ENCODE measurements around the gene HAS3. TPM values are rescaled to one million over a fixed set of nuclear protein-coding genes. Genes with fewer than 3 reads are reported as not detected.
A peak's percentile ranks its signal among the peaks of the same experiment; 100 is the strongest.
"Not testable (repeated sequence)": the region's sequence is repeated elsewhere in the genome, so short reads cannot be mapped to it uniquely, and the experiment has no call there.

The HAS3 gene
- total RNA-seq, 4 donors from 2014 or later: 0.78 to 3.3 (median 1.2) TPM

DNA sequence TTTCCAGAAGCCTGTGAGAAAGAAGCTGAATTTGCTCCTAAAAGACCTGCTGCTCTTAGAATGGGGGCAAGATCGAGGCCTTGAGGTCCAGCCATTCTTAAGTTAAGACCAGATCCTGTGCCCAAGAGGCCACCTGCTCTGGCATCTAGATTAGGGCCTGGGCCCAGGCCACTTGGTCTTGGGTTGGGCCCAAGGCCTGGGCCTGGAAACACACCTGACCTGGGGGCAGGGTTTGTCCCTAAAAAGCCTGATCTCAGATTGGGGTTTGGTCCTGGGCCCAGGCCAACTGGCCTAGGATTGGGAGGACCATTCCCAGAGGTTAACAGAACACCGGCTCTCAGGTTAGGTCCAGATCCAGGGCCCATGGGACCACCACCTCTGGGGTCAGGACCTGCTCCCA, 14.1 kb downstream of the HAS3 start:
- no peak for ATAC-seq
- no CpG with 5 or more reads among the region's 2 CpGs for WGBS, 2 donors (ENCODE audit: low coverage in 1 of 2)
- Histone ChIP-seq H3K4me3 (no peak overlapping the region), H3K36me3 (peaks cover 0 to 73% of the 10 kb centered on the region in 2 donors), H3K27ac (no peak overlapping the region), H3K9me3 (no peaks in the 10 kb centered on the region), H3K4me1 (peaks cover 0 to 30% (median 0%) of the 10 kb centered on the region in 3 donors), H3K27me3 (no peaks in the 10 kb centered on the region)
- TF ChIP-seq CTCF (IDR thresholded peaks at IDR 0.05): no peak
- TF ChIP-seq EP300 (IDR thresholded peaks at IDR 0.05): no peak
- TF ChIP-seq POLR2AphosphoS5 (IDR thresholded peaks at IDR 0.05): no peak
- no peak for TF ChIP-seq POLR2A (IDR thresholded peaks at IDR 0.05)

DNA sequence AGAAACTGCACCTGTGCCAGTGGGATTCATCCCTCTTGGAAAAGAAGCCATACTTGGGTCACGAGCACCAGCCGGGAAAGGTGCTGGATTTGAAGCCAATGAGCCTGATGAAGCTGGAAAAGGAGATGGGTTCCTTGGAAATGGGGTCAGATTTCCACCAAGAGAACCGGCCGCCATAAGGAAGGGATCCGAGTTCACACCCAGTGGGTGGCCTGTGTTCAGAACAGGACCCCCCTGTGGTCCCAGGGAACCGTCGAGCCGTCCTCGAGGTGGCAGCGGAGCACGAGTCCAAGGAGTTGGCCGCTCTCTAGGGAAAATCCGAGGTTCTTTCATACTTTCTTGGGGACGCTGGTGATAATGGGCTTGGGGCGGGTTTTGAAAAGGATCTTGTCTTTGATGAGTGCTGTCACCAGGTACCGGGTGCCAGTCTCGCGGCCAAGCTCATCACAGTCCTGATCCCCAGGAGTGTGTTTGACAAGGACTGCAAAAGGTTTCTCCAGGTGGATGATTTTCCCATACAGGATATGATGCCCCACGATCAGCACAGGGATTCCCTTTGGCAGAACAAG, 14.7 kb downstream of the HAS3 start:
- Histone ChIP-seq H3K9me3 (no peaks in the 10 kb centered on the region), H3K27me3 (no peaks in the 10 kb centered on the region), H3K36me3 (peaks cover 0 to 66% of the 10 kb centered on the region in 2 donors), H3K27ac (no peak overlapping the region), H3K4me3 (no peak overlapping the region), H3K4me1 (peaks cover 0 to 30% (median 0%) of the 10 kb centered on the region in 3 donors)
- TF ChIP-seq POLR2A (IDR thresholded peaks at IDR 0.05): no peak
- TF ChIP-seq EP300 (IDR thresholded peaks at IDR 0.05): no peak
- TF ChIP-seq CTCF (IDR thresholded peaks at IDR 0.05): no peak
- TF ChIP-seq POLR2AphosphoS5 (IDR thresholded peaks at IDR 0.05): no peak
- 78 to 95% methylated on average over 7 to 12 of the region's 19 CpGs for WGBS, 2 donors (ENCODE audit: low coverage in 1 of 2)
- no peak for ATAC-seq

DNA sequence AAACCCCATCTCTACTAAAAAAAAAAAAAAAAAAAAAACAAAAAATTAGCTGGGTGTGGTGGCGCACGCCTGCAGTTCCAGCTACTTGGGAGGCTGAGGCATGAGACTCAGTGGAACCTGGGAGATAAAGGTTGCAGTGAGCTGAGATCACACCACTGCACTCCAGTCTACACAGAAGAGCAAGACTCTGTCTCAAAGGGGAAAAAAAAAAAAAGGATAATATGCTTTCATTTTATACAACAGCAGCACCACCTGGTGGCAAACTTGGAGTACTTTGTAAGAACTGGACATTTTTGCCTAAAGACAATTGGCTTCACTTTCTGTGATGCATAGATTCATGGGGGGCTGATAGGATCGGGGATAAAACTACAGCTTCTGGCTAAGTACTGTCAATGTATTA, 18.5 kb downstream of the HAS3 start:
- no peaks in the 10 kb centered on the region for H3K27me3 ChIP-seq
- H3K4me1 ChIP-seq: peaks cover 0 to 22% (median 3%) of the 10 kb centered on the region in 3 donors
- TF ChIP-seq POLR2A (IDR thresholded peaks at IDR 0.05): no peak
- no peak for TF ChIP-seq POLR2AphosphoS5 (IDR thresholded peaks at IDR 0.05)
- no peak for TF ChIP-seq EP300 (IDR thresholded peaks at IDR 0.05)
- TF ChIP-seq CTCF (IDR thresholded peaks at IDR 0.05): peak; percentile 49 to 78 (median 73)
- H3K9me3 ChIP-seq: no peaks in the 10 kb centered on the region
- H3K36me3 ChIP-seq: peaks cover 0 to 43% of the 10 kb centered on the region in 2 donors
- 75 to 77% methylated on average over 3 of the region's 3 CpGs for WGBS, 2 donors (ENCODE audit: low coverage in 1 of 2)
- H3K27ac ChIP-seq: no peak overlapping the region
- ATAC-seq: no peak
- H3K4me3 ChIP-seq: no peak overlapping the region

GRCh38 chr16:69124406-69124805, 19.0 kb downstream of the HAS3 start:
- H3K4me1 ChIP-seq: peaks cover 0 to 20% (median 3%) of the 10 kb centered on the region in 3 donors
- not testable (repeated sequence) for H3K27ac ChIP-seq, H3K27me3 ChIP-seq, ATAC-seq, H3K4me3 ChIP-seq, H3K9me3 ChIP-seq
- 77% methylated on average over 3 of the region's 8 CpGs; no CpG with 5 or more reads in 1 of the 2 donors for WGBS, 2 donors (ENCODE audit: low coverage in 1 of 2)
- peaks cover 0 to 41% of the 10 kb centered on the region in 2 donors for H3K36me3 ChIP-seq

DNA sequence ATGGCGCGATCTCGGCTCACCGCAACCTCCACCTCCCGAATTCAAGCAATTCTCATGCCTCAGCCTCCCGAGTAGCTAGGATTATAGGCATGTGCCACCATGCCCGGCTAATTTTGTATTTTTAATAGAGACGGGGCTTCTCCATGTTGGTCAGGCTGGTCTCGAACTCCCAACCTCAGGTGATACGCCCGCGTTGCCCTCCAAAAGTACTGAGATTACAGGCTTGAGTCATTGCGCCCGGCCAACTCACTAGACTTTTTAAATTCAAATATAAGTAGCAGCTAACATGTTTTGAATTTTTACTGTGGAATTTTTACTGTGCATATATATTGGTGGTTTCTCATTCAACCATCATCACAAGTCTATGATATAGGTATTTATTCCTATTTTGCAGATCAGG, 19.5 kb downstream of the HAS3 start:
- H3K9me3 ChIP-seq, ATAC-seq, H3K27ac ChIP-seq, H3K4me3 ChIP-seq, H3K27me3 ChIP-seq: not testable (repeated sequence)
- peaks cover 0 to 36% of the 10 kb centered on the region in 2 donors for H3K36me3 ChIP-seq
- 84 to 90% methylated on average over 9 to 12 of the region's 14 CpGs for WGBS, 2 donors (ENCODE audit: low coverage in 1 of 2)
- peaks cover 0 to 25% (median 3%) of the 10 kb centered on the region in 3 donors for H3K4me1 ChIP-seq

DNA sequence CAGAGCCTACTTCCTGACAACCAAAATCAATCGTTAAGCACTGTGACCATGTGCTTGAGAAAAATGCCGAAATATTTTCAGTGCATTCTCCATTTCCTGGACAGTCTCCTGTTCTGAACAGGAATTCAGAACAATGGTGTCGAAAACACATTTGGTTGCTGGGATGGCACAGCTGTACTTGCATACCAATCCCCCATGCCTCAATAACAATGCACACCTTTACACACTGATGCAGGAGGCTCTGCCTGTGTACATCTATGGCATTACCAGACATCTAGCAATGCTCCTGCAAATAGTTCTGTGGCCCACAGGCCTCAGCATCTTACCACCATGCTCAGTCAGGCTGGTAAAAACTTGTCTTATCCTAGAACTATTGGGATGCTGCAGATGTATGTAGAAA, 20.8 kb downstream of the HAS3 start:
- Histone ChIP-seq H3K27ac (no peak overlapping the region), H3K4me1 (peaks cover 0 to 38% (median 10%) of the 10 kb centered on the region in 3 donors), H3K36me3 (peaks cover 0 to 23% of the 10 kb centered on the region in 2 donors), H3K4me3 (no peak overlapping the region), H3K9me3 (no peaks in the 10 kb centered on the region), H3K27me3 (no peaks in the 10 kb centered on the region)
- WGBS, 2 donors (ENCODE audit: low coverage in 1 of 2): 55 to 58% methylated on average over 2 to 3 of the region's 3 CpGs
- no peak for TF ChIP-seq CTCF (IDR thresholded peaks at IDR 0.05)
- no peak for TF ChIP-seq POLR2A (IDR thresholded peaks at IDR 0.05)
- no peak for TF ChIP-seq EP300 (IDR thresholded peaks at IDR 0.05)
- no peak for TF ChIP-seq POLR2AphosphoS5 (IDR thresholded peaks at IDR 0.05)
- no peak for ATAC-seq

DNA sequence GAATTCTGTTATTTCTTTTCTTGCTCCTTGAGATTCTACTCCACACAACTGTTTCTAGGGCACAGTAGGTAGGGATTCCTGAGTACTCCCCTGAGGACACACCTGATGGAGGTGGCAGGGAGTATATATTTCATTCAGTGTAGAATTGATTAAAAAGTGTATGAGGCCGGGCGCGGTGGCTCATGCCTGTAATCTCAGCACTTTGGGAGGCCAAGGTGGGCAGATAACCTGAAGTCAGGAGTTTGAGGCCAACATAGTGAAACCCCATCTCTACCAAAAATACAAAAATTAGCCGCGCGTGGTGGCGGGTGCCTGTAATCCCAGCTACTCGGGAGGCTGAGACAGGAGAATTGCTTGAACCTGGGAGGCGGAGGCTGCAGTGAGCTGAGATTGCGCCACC, 21.3 kb downstream of the HAS3 start:
- 93 to 98% methylated on average over 9 to 10 of the region's 10 CpGs for WGBS, 2 donors (ENCODE audit: low coverage in 1 of 2)
- not testable (repeated sequence) for H3K4me3 ChIP-seq, ATAC-seq, H3K27ac ChIP-seq, H3K9me3 ChIP-seq, H3K27me3 ChIP-seq
- Histone ChIP-seq H3K36me3 (peaks cover 0 to 18% of the 10 kb centered on the region in 2 donors), H3K4me1 (peaks cover 0 to 42% (median 10%) of the 10 kb centered on the region in 3 donors)
